ENCODE data around the gene PLD2.

PLD2 gene

GRCh38 chr17:4833178-4833940 lies 26.4 kb downstream of the PLD2 start, which contains the start of gene MINK1:
TSS of gene MINK1 (plus strand) at chr17:4833340. CDS start at chr17:4833584, 244 bp downstream.
- Histone ChIP-seq H3K27ac (ENCODE audit: low read depth, low read length) (peak within 1 kb of the TSS; percentile 90), H3K4me3 (ENCODE audit: low read depth in 1 of 2, low read length in 2 of 2) (peak within 1 kb of the TSS; percentile 88 to 91), H3K36me3 (ENCODE audit: control insufficient read depth in 1 of 2, insufficient read depth in 2 of 2, low read length in 2 of 2) (peaks cover 4 to 12% of the 10 kb centered on the region in 2 donors), H3K9ac (ENCODE audit: low read depth in 1 of 2, low read length in 2 of 2) (peak within 1 kb of the TSS; percentile 74 to 91), H3K27me3 (ENCODE audit: control insufficient read depth in 1 of 2, insufficient read depth in 2 of 2, low read length in 2 of 2) (no peaks in the 10 kb centered on the region), H3K4me1 (ENCODE audit: control insufficient read depth in 1 of 2, insufficient read depth in 2 of 2, low read length in 2 of 2) (peaks cover 36 to 40% of the 10 kb centered on the region in 2 donors), H3K9me3 (ENCODE audit: control insufficient read depth in 1 of 2, low read length in 2 of 2) (no peaks in the 10 kb centered on the region)

GRCh38 chr17:4833941-4834680 lies 27.2 kb downstream of the PLD2 start:
- Histone ChIP-seq H3K4me3 (ENCODE audit: low read depth in 1 of 2, low read length in 2 of 2) (peak overlapping the region; percentile 88 to 91), H3K27ac (ENCODE audit: low read depth, low read length) (peak overlapping the region; percentile 90), H3K27me3 (ENCODE audit: control insufficient read depth in 1 of 2, insufficient read depth in 2 of 2, low read length in 2 of 2) (no peaks in the 10 kb centered on the region), H3K36me3 (ENCODE audit: control insufficient read depth in 1 of 2, insufficient read depth in 2 of 2, low read length in 2 of 2) (peaks cover 4 to 13% of the 10 kb centered on the region in 2 donors), H3K9me3 (ENCODE audit: control insufficient read depth in 1 of 2, low read length in 2 of 2) (no peaks in the 10 kb centered on the region), H3K4me1 (ENCODE audit: control insufficient read depth in 1 of 2, insufficient read depth in 2 of 2, low read length in 2 of 2) (peaks cover 36 to 44% of the 10 kb centered on the region in 2 donors), H3K9ac (ENCODE audit: low read depth in 1 of 2, low read length in 2 of 2) (peak overlapping the region; percentile 74 to 91)

- Histone ChIP-seq H3K4me1 (ENCODE audit: control insufficient read depth in 1 of 2, insufficient read depth in 2 of 2, low read length in 2 of 2) (peaks cover 36 to 44% of the 10 kb centered on the region in 2 donors), H3K36me3 (ENCODE audit: control insufficient read depth in 1 of 2, insufficient read depth in 2 of 2, low read length in 2 of 2) (peaks cover 4 to 13% of the 10 kb centered on the region in 2 donors), H3K9me3 (ENCODE audit: control insufficient read depth in 1 of 2, low read length in 2 of 2) (no peaks in the 10 kb centered on the region), H3K9ac (ENCODE audit: low read depth in 1 of 2, low read length in 2 of 2) (peak overlapping the region; percentile 74 to 91), H3K27me3 (ENCODE audit: control insufficient read depth in 1 of 2, insufficient read depth in 2 of 2, low read length in 2 of 2) (no peaks in the 10 kb centered on the region), H3K27ac (ENCODE audit: low read depth, low read length) (peak overlapping the region; percentile 90), H3K4me3 (ENCODE audit: low read depth in 1 of 2, low read length in 2 of 2) (peak overlapping the region; percentile 88 to 91)
Measured at GRCh38 chr17:4834681-4835020, 27.7 kb downstream of the PLD2 start.

GRCh38 chr17:4836221-4836620 lies 29.3 kb downstream of the PLD2 start:
- Histone ChIP-seq H3K4me1 (ENCODE audit: control insufficient read depth in 1 of 2, insufficient read depth in 2 of 2, low read length in 2 of 2) (peaks cover 47 to 55% of the 10 kb centered on the region in 2 donors), H3K36me3 (ENCODE audit: control insufficient read depth in 1 of 2, insufficient read depth in 2 of 2, low read length in 2 of 2) (peaks cover 4 to 15% of the 10 kb centered on the region in 2 donors), H3K27me3 (ENCODE audit: control insufficient read depth in 1 of 2, insufficient read depth in 2 of 2, low read length in 2 of 2) (no peaks in the 10 kb centered on the region), H3K9ac (ENCODE audit: low read depth in 1 of 2, low read length in 2 of 2) (peak overlapping the region in 1 of 2 donors; percentile 42), H3K4me3 (ENCODE audit: low read depth in 1 of 2, low read length in 2 of 2) (peak overlapping the region; percentile 35 to 37), H3K27ac (ENCODE audit: low read depth, low read length) (no peak overlapping the region), H3K9me3 (ENCODE audit: control insufficient read depth in 1 of 2, low read length in 2 of 2) (no peaks in the 10 kb centered on the region)

GRCh38 chr17:4837471-4838308 lies 30.7 kb downstream of the PLD2 start:
- peaks cover 4 to 15% of the 10 kb centered on the region in 2 donors for H3K36me3 ChIP-seq (ENCODE audit: control insufficient read depth in 1 of 2, insufficient read depth in 2 of 2, low read length in 2 of 2)
- H3K9ac ChIP-seq (ENCODE audit: low read depth in 1 of 2, low read length in 2 of 2): peak overlapping the region in 1 of 2 donors; percentile 11
- H3K9me3 ChIP-seq (ENCODE audit: control insufficient read depth in 1 of 2, low read length in 2 of 2): no peaks in the 10 kb centered on the region
- no peak overlapping the region for H3K27ac ChIP-seq (ENCODE audit: low read depth, low read length)
- H3K27me3 ChIP-seq (ENCODE audit: control insufficient read depth in 1 of 2, insufficient read depth in 2 of 2, low read length in 2 of 2): no peaks in the 10 kb centered on the region
- H3K4me3 ChIP-seq (ENCODE audit: low read depth in 1 of 2, low read length in 2 of 2): no peak overlapping the region
- peaks cover 47 to 59% of the 10 kb centered on the region in 2 donors for H3K4me1 ChIP-seq (ENCODE audit: control insufficient read depth in 1 of 2, insufficient read depth in 2 of 2, low read length in 2 of 2)

GRCh38 chr17:4838309-4838785 lies 31.4 kb downstream of the PLD2 start:
- Histone ChIP-seq H3K4me3 (ENCODE audit: low read depth in 1 of 2, low read length in 2 of 2) (no peak overlapping the region), H3K27ac (ENCODE audit: low read depth, low read length) (no peak overlapping the region), H3K27me3 (ENCODE audit: control insufficient read depth in 1 of 2, insufficient read depth in 2 of 2, low read length in 2 of 2) (no peaks in the 10 kb centered on the region), H3K4me1 (ENCODE audit: control insufficient read depth in 1 of 2, insufficient read depth in 2 of 2, low read length in 2 of 2) (peaks cover 47 to 59% of the 10 kb centered on the region in 2 donors), H3K9ac (ENCODE audit: low read depth in 1 of 2, low read length in 2 of 2) (no peak overlapping the region), H3K9me3 (ENCODE audit: control insufficient read depth in 1 of 2, low read length in 2 of 2) (no peaks in the 10 kb centered on the region), H3K36me3 (ENCODE audit: control insufficient read depth in 1 of 2, insufficient read depth in 2 of 2, low read length in 2 of 2) (peaks cover 4 to 15% of the 10 kb centered on the region in 2 donors)

GRCh38 chr17:4839221-4839620 lies 32.3 kb downstream of the PLD2 start:
- Histone ChIP-seq H3K27me3 (ENCODE audit: control insufficient read depth in 1 of 2, insufficient read depth in 2 of 2, low read length in 2 of 2) (no peaks in the 10 kb centered on the region), H3K4me1 (ENCODE audit: control insufficient read depth in 1 of 2, insufficient read depth in 2 of 2, low read length in 2 of 2) (peaks cover 46 to 57% of the 10 kb centered on the region in 2 donors), H3K27ac (ENCODE audit: low read depth, low read length) (no peak overlapping the region), H3K36me3 (ENCODE audit: control insufficient read depth in 1 of 2, insufficient read depth in 2 of 2, low read length in 2 of 2) (peaks cover 4 to 15% of the 10 kb centered on the region in 2 donors), H3K9ac (ENCODE audit: low read depth in 1 of 2, low read length in 2 of 2) (no peak overlapping the region), H3K9me3 (ENCODE audit: control insufficient read depth in 1 of 2, low read length in 2 of 2) (no peaks in the 10 kb centered on the region), H3K4me3 (ENCODE audit: low read depth in 1 of 2, low read length in 2 of 2) (no peak overlapping the region)

- Histone ChIP-seq H3K4me1 (ENCODE audit: control insufficient read depth in 1 of 2, insufficient read depth in 2 of 2, low read length in 2 of 2) (peaks cover 37 to 46% of the 10 kb centered on the region in 2 donors), H3K9ac (ENCODE audit: low read depth in 1 of 2, low read length in 2 of 2) (no peak overlapping the region), H3K4me3 (ENCODE audit: low read depth in 1 of 2, low read length in 2 of 2) (no peak overlapping the region), H3K36me3 (ENCODE audit: control insufficient read depth in 1 of 2, insufficient read depth in 2 of 2, low read length in 2 of 2) (peaks cover 4 to 21% of the 10 kb centered on the region in 2 donors), H3K9me3 (ENCODE audit: control insufficient read depth in 1 of 2, low read length in 2 of 2) (no peaks in the 10 kb centered on the region), H3K27me3 (ENCODE audit: control insufficient read depth in 1 of 2, insufficient read depth in 2 of 2, low read length in 2 of 2) (no peaks in the 10 kb centered on the region), H3K27ac (ENCODE audit: low read depth, low read length) (no peak overlapping the region)
Measured at GRCh38 chr17:4839965-4840892, 33.3 kb downstream of the PLD2 start.

- Histone ChIP-seq H3K27me3 (ENCODE audit: control insufficient read depth in 1 of 2, insufficient read depth in 2 of 2, low read length in 2 of 2) (no peaks in the 10 kb centered on the region), H3K9ac (ENCODE audit: low read depth in 1 of 2, low read length in 2 of 2) (no peak overlapping the region), H3K36me3 (ENCODE audit: control insufficient read depth in 1 of 2, insufficient read depth in 2 of 2, low read length in 2 of 2) (peaks cover 4 to 21% of the 10 kb centered on the region in 2 donors), H3K27ac (ENCODE audit: low read depth, low read length) (no peak overlapping the region), H3K4me3 (ENCODE audit: low read depth in 1 of 2, low read length in 2 of 2) (no peak overlapping the region), H3K9me3 (ENCODE audit: control insufficient read depth in 1 of 2, low read length in 2 of 2) (no peaks in the 10 kb centered on the region), H3K4me1 (ENCODE audit: control insufficient read depth in 1 of 2, insufficient read depth in 2 of 2, low read length in 2 of 2) (peaks cover 33 to 42% of the 10 kb centered on the region in 2 donors)
Measured at GRCh38 chr17:4840893-4841242, 33.9 kb downstream of the PLD2 start.

Data from duodenal mucosa (tissue), 2 donors.